Transverse colon (tissue), 3 donors: Measurements from ENCODE around the gene CALCR.

ENCODE experiments used
- CTCF ChIP-seq, 5 experiments: fragments of 200-600 bp in 3 of 5; fragments of 450-650 bp in 2 of 5; sonication (generic) in 3 of 5; IDR thresholded peaks; 1 replicate in 2 of 5; 2 replicates in 3 of 5; pipeline ENCODE4 v1.5.1; 2016 to 2017; ENCODE audit warnings: antibody characterized with exemption in 5 of 5, inconsistent platforms in 3 of 5, mild to moderate bottlenecking in 2 of 5, moderate library complexity in 1 of 5
- POLR2A ChIP-seq: fragments of 450-650 bp; IDR thresholded peaks from one replicate; pipeline ENCODE4 v1.6.1; 2016; ENCODE audit warnings: antibody characterized with exemption, mild to moderate bottlenecking, moderate library complexity

GRCh38 chr7:93392984-93393383, 181.5 kb downstream of the CALCR start:
- TF ChIP-seq CTCF (IDR thresholded peaks at IDR 0.05) (no peak), POLR2A (no peak)
